CD4-positive, alpha-beta T cell treated with Interleukin-6 for 4 hours (primary cell): ENCODE data around the gene DOP1A.

ENCODE experiments used
- DNase-seq: peaks from one replicate; pipeline ENCODE4 v3.0.0-alpha.2; 2020; ENCODE audit warnings: mixed read lengths

Gene DOP1A

DNA sequence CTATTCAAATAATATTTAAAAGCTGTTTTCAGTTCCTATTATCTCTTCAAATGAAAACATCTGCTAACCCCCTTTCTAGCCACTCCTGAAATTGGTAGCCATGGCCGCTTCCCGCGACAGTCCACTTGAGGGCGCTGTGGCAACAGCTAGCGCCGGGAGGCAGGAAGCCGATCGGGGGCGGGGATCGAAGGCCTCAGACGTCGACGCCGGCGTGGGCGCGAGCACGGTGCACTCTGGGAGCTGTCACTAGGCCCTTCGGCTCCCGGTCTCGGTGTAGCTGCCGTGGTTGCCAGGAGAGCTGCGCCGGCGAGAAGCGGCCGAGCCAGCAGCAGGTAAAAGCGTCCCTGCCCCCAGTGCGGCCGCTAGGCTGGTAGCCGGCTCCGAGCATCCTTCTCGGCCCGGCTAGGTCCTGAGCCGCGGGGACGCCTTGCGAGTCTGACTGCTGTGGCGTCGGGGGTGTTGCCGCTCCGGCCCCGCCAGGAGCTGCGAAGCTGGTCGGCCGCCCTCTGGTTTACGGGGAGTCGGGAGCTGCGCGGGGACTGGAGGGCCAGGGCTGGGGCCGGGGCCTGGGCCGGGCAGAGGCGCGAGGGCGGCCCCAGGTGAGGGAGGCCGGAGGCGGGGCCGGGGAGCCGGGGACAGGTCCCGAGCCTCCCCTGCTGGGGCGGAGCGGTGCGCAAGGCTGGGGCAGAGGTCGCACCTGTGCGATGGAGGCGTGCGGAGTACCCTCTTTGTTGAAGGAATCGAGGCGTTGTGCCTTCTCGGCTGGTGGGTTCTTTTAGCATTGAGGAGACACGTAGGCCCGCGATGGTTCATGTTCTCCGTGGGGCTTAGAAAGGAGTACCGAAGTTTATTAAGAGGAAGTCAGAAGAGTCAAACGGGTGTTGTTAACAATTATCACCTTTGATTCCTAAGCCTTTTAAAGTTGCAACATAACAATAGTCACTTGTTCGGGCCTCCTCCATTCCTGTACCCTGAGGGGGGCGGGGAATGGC lies at the start of gene DOP1A:
Gene DOP1A (plus strand): TSS at position 224 of the 992 bp plus-strand sequence. CDS start 29,307 bp downstream, outside the sequence.
- DNase-seq: peak; percentile 98

DNA sequence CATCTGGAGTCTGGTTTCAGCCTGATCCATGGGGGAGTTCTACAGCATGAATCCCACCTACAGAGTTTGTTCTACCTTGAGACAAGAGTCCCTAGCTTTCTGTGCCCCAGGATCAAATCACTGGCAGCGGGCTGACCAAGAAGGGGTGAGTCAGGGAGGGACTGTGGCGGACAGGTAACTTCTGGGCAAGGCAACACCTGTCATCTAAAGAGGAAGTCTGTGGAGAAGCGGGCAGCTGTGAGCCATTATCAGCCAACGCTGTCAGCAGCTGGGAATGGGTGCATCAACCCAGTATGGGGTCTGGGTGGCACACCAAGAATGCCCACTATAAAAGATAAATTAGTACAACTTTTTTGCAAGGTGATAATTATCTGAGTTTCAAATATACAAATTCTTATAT lies 47.7 kb upstream of the DOP1A start:
- no peak for DNase-seq

GRCh38 chr6:83031689-83032088 lies 35.8 kb upstream of the DOP1A start:
- DNase-seq: no peak

GRCh38 chr6:83038246-83038645 lies 29.2 kb upstream of the DOP1A start:
- no peak for DNase-seq

GRCh38 chr6:83042467-83043053 lies 24.9 kb upstream of the DOP1A start:
- DNase-seq: no peak

DNA sequence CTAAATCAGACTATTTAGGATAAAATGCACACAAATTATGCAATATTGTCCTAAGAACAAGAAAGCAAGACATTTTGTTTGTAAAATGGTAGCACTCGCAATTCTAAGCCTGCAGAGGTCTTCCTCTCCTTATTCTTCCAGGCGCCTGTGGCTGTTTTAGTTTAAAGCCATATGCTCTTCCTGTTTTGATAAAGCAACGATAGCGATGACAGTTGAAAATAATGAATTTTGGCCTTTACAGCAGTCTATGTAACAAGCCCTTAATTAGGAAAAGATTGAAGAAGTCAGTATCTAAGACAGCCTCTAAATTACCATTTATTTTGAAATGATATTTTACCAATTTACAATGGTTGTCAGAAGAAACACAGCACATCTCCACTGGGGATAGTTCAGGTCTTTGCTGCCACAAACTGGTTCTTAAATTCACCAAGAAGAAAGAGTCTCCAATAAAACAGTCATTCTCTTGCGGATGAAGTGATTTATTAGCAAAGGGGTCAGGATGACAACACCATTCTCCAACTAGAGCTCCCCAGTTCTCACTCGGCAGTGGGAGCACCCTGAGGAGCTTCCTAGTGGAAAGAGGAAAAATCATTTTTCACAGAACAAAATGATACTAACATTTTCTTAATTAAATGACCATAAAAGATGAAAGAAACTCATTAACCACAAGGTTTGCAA lies 23.2 kb upstream of the DOP1A start:
- no peak for DNase-seq

GRCh38 chr6:83047065-83047754 lies 20.3 kb upstream of the DOP1A start:
- DNase-seq: no peak

GRCh38 chr6:83051377-83052172 lies 15.9 kb upstream of the DOP1A start:
- no peak for DNase-seq

DNA sequence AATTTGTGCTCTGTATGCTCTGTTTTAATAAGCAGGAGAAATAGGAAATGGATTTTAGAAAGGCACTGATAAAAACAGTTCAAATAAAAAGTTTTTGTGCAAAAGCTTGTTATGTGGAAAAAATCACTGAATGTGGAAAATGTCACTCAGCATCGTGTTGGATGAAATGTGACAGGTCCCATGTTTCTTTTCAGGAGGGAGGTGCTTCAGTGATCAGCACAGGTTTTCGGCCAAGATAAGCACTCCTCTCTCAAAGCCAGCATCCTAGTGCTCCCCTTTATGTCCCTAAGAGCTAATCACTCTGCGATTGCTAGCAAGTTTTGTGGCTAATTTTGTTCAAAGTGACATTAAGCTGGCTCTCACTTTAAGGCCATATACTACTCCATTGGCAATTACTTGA lies 13.8 kb upstream of the DOP1A start:
- DNase-seq: no peak

- peak; percentile 49 for DNase-seq
Observed at GRCh38 chr6:83055366-83055964, 12.0 kb upstream of the DOP1A start.

DNA sequence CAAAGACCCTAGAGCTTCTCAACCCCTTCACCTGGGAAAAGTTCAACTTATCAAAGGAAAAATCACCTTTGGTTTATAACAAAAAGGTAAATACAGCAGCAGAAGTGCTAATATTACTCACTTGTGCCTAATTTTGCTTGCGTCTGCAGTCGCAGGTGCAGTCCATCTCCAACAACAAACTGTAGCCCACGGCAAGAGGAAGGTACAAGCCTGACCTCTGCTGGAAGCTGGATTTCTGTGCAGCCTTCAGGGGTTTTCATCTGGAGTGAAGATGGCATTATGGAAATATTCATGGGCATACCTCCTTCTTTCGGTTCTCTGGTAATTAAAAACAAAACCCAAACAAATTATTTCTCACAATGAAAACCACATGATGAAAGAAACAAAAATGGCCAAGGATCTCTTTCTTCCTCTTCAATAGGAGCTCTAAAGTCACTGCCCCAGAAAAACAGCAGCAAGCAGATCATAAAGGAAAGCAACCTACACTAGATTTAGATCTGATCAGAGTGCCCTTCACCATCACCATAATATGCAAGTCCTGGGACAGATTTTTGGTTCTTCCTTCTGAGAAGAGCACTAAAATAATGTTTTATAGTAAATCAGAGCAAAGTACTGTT lies 9.7 kb upstream of the DOP1A start:
- peak; percentile 22 for DNase-seq

DNA sequence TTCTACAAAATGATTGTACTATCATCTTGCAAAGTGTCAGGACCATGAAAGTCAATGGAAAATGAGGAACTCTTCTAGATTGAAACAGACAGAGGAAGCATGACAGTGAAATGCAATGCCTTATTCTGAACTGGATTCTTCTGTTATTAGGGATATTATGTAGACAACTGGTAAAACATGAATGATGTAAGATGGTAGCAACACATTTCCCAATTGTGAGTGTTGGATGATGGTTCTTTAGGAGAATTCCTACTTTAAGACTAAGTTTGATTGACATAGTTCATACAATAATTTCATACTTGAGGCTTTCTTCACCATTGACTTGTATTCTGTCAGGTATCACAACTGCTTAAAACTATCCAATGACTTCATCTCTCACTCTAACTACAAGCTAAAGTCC lies 6.3 kb upstream of the DOP1A start:
- no peak for DNase-seq

DNA sequence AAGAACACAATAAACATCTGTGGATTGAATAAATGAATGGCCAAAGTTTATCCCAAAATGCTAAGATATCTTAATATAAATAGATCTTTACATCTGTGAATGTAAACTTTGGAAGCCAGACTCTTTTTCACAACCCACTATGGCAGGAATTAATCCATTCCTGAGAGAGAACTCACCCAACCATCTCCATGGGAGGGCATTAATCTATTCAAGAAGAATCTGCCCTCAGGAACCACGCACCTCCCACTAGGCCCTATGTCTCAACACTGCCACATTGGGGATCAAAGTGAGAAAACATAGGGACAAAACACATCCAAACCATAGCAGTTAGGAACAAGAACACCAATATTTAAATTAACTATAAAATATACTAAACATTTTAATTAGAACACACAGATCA lies 5.2 kb upstream of the DOP1A start:
- no peak for DNase-seq

- DNase-seq: peak; percentile 93
Observed at GRCh38 chr6:83065511-83066192, 1.8 kb upstream of the DOP1A start, which contains the start of gene UBE3D. Gene UBE3D (minus strand): TSS chr6:83065841. CDS start chr6:83065718, 123 bp downstream.

DNA sequence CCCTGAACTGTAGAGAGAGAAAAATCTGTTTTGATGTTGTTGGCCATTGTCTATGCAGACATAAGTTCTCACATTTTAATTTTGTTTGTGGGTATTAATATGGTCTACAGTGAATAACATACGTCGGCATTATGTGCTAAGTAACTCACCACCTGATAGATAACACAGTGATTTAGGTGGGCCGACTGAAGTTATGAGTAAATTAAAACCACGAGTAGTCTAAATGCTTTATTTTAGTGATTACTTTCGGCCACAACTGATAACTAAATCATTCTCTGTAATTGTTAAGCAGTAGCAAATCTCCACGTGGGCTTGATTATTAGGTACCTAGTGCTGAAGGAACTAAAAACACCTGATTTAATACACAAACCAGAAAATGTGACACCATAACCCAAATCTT lies 1.1 kb downstream of the DOP1A start:
- no peak for DNase-seq

DNA sequence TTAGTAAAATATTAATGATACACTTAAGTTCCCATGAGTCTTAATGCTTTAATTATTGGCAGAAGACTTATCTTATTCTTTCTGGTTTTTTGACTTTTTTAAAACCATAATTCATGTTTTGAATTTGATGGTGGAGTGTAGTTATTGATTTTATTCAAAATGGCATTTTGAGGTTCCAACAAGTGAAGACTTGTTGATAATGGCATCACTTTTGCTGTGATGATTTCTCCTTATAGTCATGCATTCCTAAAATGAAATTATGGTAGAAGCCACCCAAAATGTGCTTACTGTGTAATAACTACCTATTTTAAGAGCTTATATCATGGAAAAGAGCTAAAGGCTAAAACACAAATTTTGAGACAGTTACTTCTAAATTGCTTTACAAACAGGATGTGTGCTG lies 2.2 kb downstream of the DOP1A start:
- DNase-seq: no peak

DNA sequence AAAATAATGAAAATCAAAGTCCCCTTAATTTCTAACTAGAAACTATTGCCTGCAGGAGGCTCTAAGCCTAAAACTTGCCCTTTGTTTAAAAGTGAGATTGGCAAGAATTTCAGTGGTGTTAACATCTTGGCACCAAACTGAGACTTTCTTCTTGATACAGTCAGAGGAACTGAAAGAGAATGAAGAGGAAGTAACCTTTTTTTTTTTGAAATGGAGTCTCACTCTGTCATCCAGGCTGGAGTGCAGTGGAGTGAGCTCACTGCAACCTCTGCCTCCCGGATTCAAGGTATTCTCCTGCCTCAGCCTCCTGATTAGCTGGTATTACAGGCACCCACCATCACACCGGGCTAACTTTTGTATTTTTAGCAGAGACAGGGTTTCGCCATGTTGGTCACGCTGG lies 3.6 kb downstream of the DOP1A start:
- no peak for DNase-seq

DNA sequence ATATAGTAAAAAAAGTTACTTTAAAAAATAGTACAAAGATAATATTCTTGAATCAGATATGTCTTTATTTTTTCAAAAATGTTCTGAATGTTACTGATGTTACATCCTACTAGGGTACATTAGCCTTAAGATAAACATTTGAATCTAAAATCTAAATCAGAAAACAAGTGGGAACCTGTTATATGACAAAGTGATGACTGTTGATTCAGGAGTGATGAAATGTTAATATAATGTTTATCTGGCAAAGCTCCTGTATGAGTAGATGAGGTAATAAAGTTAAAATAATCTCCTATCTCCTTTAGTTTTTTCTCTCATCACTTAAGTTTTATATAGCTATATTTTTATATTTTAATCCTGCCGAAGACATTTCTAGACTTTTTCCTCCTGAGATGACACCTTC lies 4.2 kb downstream of the DOP1A start:
- DNase-seq: no peak

DNA sequence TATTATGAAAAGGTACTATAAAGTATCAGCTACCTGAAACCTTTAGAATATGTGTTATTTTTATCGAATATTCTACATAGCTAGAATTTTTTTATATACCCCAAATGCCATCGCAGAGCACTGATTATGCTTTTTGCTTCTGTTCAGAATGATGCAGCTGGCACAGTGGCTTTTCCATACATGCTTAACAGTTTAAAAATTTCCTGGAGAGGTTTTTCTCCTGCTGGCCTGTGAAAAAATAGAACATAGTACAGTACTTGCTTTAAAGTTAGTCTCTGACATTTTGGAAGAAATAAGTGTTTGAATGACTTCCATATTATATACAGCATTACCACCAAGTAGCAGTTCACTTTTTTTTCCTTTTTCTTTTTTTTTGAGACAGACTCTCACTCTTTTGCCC lies 5.3 kb downstream of the DOP1A start:
- no peak for DNase-seq

DNA sequence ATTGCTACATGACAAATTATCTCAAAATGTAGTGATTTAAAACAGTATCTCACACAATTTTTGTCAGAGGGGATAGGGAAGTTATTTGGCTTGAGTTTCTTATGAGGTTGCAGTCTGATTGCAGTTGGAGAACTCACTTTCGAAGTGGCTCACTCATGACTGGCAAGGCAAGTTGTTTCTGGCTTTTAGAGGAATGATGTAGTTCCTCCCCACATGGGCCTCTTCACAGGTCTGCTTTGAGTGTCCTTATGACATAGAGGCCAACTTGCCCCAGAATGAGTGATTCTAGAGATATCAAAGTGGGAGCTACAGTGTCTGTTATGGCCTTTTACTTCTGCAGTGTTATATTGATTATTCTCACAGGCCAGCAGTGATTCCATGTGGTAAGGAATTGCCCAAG lies 6.1 kb downstream of the DOP1A start:
- no peak for DNase-seq

- DNase-seq: no peak
Observed at GRCh38 chr6:83083476-83083875, 16.0 kb downstream of the DOP1A start.
